ENCODE data around the gene CACNB2.

The CACNB2 gene

GRCh38 chr10:18368682-18369081 is 228.5 kb downstream of the CACNB2 start:
- Histone ChIP-seq H3K36me3 (ENCODE audit: control insufficient read depth, low read length) (no peaks in the 10 kb centered on the region), H3K27me3 (ENCODE audit: control insufficient read depth, low read length) (no peaks in the 10 kb centered on the region), H3K4me3 (ENCODE audit: low read length) (no peak overlapping the region), H3K9me2 (replicated peaks; ENCODE audit: control insufficient read depth, low read length) (no peaks in the 10 kb centered on the region), H3K4me2 (ENCODE audit: low read length) (no peak overlapping the region), H3K4me1 (ENCODE audit: control insufficient read depth, low read length) (no peaks in the 10 kb centered on the region), H3K27ac (ENCODE audit: low read depth, low read length) (no peak overlapping the region), H3F3A (ENCODE audit: control insufficient read depth, insufficient read depth) (no peaks in the 10 kb centered on the region), H4K20me1 (ENCODE audit: control insufficient read depth, insufficient read depth, low read depth, low read length) (no peaks in the 10 kb centered on the region), H3K79me2 (ENCODE audit: control insufficient read depth, low read length) (no peaks in the 10 kb centered on the region), H3K9me3 (ENCODE audit: control insufficient read depth, insufficient read depth, low read length) (no peaks in the 10 kb centered on the region)
- TF ChIP-seq CTCF (IDR thresholded peaks at IDR 0.05; ENCODE audit: low read depth, low read length, poor library complexity, severe bottlenecking) (no peak), EZH2phosphoT487 (IDR thresholded peaks at IDR 0.05; ENCODE audit: borderline replicate concordance, low read length) (no peak)

DNA sequence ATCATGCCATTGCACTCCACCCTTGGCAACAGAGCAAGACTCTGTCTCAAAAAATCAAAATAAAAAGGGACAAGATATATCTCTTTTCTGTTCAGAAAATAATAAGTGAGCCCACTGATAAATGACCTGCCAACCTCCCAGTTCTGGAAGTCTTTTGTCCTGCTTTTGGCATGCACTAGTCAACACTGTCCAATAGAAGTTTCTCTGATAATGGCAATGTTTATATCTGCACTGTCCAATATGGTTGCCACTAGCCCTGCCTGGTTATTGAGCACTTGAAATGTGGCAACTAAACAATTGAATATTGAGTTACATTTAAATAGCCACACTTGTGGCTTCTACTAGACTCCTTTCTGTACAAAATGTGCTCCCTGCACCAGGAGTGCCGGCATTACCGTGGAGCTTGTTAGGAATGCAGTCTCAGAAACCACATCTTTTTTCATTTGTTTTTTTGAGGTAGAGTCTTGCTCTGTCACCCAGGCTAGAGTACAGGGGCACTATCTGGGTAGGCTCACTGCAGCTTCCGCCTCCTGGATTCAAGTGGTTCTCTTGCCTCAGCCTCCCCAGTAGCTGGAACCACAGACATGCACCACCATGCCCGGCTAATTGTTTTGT is 229.7 kb downstream of the CACNB2 start:
- Histone ChIP-seq H3K4me1 (ENCODE audit: control insufficient read depth, low read length) (no peaks in the 10 kb centered on the region), H3K27ac (ENCODE audit: low read depth, low read length) (no peak overlapping the region)
- TF ChIP-seq CTCF (IDR thresholded peaks at IDR 0.05; ENCODE audit: low read depth, low read length, poor library complexity, severe bottlenecking): no peak
- TF ChIP-seq EZH2phosphoT487 (IDR thresholded peaks at IDR 0.05; ENCODE audit: borderline replicate concordance, low read length): no peak

GRCh38 chr10:18376650-18377049 is 236.4 kb downstream of the CACNB2 start:
- no peaks in the 10 kb centered on the region for H3K4me1 ChIP-seq (ENCODE audit: control insufficient read depth, low read length)

More for the DNA sequence above, 229.7 kb downstream of the CACNB2 start:
- H3F3A ChIP-seq (ENCODE audit: control insufficient read depth, insufficient read depth): no peaks in the 10 kb centered on the region
- H3K9me3 ChIP-seq (ENCODE audit: control insufficient read depth, insufficient read depth, low read length): no peaks in the 10 kb centered on the region
- no peak overlapping the region for H3K4me3 ChIP-seq (ENCODE audit: low read length)
- H3K4me2 ChIP-seq (ENCODE audit: low read length): no peak overlapping the region
- no peaks in the 10 kb centered on the region for H3K36me3 ChIP-seq (ENCODE audit: control insufficient read depth, low read length)
- no peaks in the 10 kb centered on the region for H3K9me2 ChIP-seq (replicated peaks; ENCODE audit: control insufficient read depth, low read length)
- no peaks in the 10 kb centered on the region for H3K27me3 ChIP-seq (ENCODE audit: control insufficient read depth, low read length)
- no peaks in the 10 kb centered on the region for H4K20me1 ChIP-seq (ENCODE audit: control insufficient read depth, insufficient read depth, low read depth, low read length)
- H3K79me2 ChIP-seq (ENCODE audit: control insufficient read depth, low read length): no peaks in the 10 kb centered on the region

More at GRCh38 chr10:18376650-18377049, 236.4 kb downstream of the CACNB2 start:
- Histone ChIP-seq H3K27me3 (ENCODE audit: control insufficient read depth, low read length) (no peaks in the 10 kb centered on the region), H3K4me2 (ENCODE audit: low read length) (no peak overlapping the region), H3K9me2 (replicated peaks; ENCODE audit: control insufficient read depth, low read length) (no peaks in the 10 kb centered on the region), H3K9me3 (ENCODE audit: control insufficient read depth, insufficient read depth, low read length) (no peaks in the 10 kb centered on the region), H3K27ac (ENCODE audit: low read depth, low read length) (no peak overlapping the region), H4K20me1 (ENCODE audit: control insufficient read depth, insufficient read depth, low read depth, low read length) (no peaks in the 10 kb centered on the region), H3F3A (ENCODE audit: control insufficient read depth, insufficient read depth) (no peaks in the 10 kb centered on the region), H3K79me2 (ENCODE audit: control insufficient read depth, low read length) (no peaks in the 10 kb centered on the region), H3K36me3 (ENCODE audit: control insufficient read depth, low read length) (no peaks in the 10 kb centered on the region), H3K4me3 (ENCODE audit: low read length) (no peak overlapping the region)
- TF ChIP-seq EZH2phosphoT487 (IDR thresholded peaks at IDR 0.05; ENCODE audit: borderline replicate concordance, low read length) (no peak), CTCF (IDR thresholded peaks at IDR 0.05; ENCODE audit: low read depth, low read length, poor library complexity, severe bottlenecking) (no peak)

Measured in DOHH2 (cell line).